Heart left ventricle (tissue), 16 donors: ENCODE measurements around the gene MON2. TPM values are rescaled to one million over a fixed set of nuclear protein-coding genes. Genes with fewer than 3 reads are reported as not detected.

ENCODE experiments used
- ATAC-seq, 4 donors: fragments of 200-7000 bp; cut with Tn5 transposase; one replicate each; pipeline ENCODE4 v1.9.1; 2020 to 2022; ENCODE audit warnings: moderate library complexity in 4 of 4, mild to moderate bottlenecking in 3 of 4, moderate number of reproducible peaks in 1 of 4
- DNase-seq, 5 donors: peaks; one replicate each; pipeline ENCODE4 v3.0.0-alpha.2; 2020
- H3K27ac ChIP-seq, 12 donors: fragments of 200-600 bp; sonication (generic) in 4 of 12; one replicate each; pipeline versions ENCODE4 v1.5.0 to v1.8.0; 2016 to 2022; ENCODE audit warnings: mild to moderate bottlenecking in 2 of 12
- H3K27me3 ChIP-seq, 9 donors: fragments of 200-600 bp; sonication (generic) in 2 of 9; one replicate each; pipeline versions ENCODE4 v1.5.1 to v1.8.0; 2016 to 2022; ENCODE audit warnings: mild to moderate bottlenecking in 3 of 9
- H3K36me3 ChIP-seq, 9 donors: fragments of 200-600 bp; sonication (generic) in 2 of 9; one replicate each; pipeline versions ENCODE4 v1.5.0 to v1.8.0; 2018 to 2022; ENCODE audit warnings: mild to moderate bottlenecking in 2 of 9
- H3K4me1 ChIP-seq, 12 donors: fragments of 200-600 bp; sonication (generic) in 4 of 12; one replicate each; pipeline versions ENCODE4 v1.5.0 to v1.8.0; 2016 to 2022; ENCODE audit warnings: mild to moderate bottlenecking in 3 of 12
- H3K4me3 ChIP-seq, 12 donors: fragments of 200-600 bp; sonication (generic) in 4 of 12; one replicate each; pipeline versions ENCODE4 v1.5.0 to v1.8.0; 2017 to 2022; ENCODE audit warnings: mild to moderate bottlenecking in 9 of 12, moderate library complexity in 4 of 12
- H3K9me3 ChIP-seq, 12 donors: fragments of 200-600 bp; sonication (generic) in 4 of 12; one replicate each; pipeline versions ENCODE4 v1.5.0 to v1.8.0; 2016 to 2022; ENCODE audit warnings: mild to moderate bottlenecking in 1 of 12
- CTCF ChIP-seq, 12 donors: fragments of 200-600 bp; sonication (generic) in 4 of 12; IDR thresholded peaks; one replicate each; pipeline versions ENCODE4 v1.5.0 to v1.8.0; 2018 to 2022; ENCODE audit warnings: antibody characterized with exemption in 12 of 12, mild to moderate bottlenecking in 5 of 12
- POLR2A ChIP-seq, 2 donors: fragments of 450-650 bp; IDR thresholded peaks; one replicate each; pipeline ENCODE4 v1.6.1; 2017; ENCODE audit warnings: antibody characterized with exemption in 2 of 2, mild to moderate bottlenecking in 2 of 2, moderate library complexity in 2 of 2
- WGBS, 4 donors: extraction: QIAGEN DNeasy Blood & Tissue Kit in 2 of 4; methylation state at CpG; one replicate each; pipeline versions ENCODE4 v1.1.5 to v1.1.7; 2013 to 2018; 5-methylcytosine and 5-hydroxymethylcytosine counted together
- intact Hi-C, 10 donors: fragments of 100-400 bp; cut with DNase I; formaldehyde crosslinking; loops; one replicate each; pipeline versions ENCODE4 v1.11.1 to v1.14.2; 2022
- polyA plus RNA-seq, 2 donors: library from polyadenylated mRNA; stranded (reverse); fragments of 200-250 nt; gene quantifications; one replicate each; pipeline ENCODE4 v1.2.3, GENCODE V29; 2013
- total RNA-seq, 9 donors: library from RNA; depleted of rRNA in 2 of 9; stranded (reverse); fragments of >200 nt in 2 of 9; fragmentation: NEBNext Ultra II Directional in 3 of 9; extraction: Animal tissue kit (Norgen Biotek cat#: 25700) in 3 of 9; gene quantifications; one replicate each; pipeline versions ENCODE4 v1.1.0 to v1.2.4, GENCODE V29; 2016 to 2023
- donor health status: ischemic (EF 13 %, LVEDD 7.1; RV severe dilation, severe dysfunction).
- donor health status: healthy with polysubstance abuse.
- donor health status: DM: no; HTN: yes; CAD: no.
- donor health status: DM: no; HTN: no; CAD: no.
- donor health status: ischemic (EF 25% LVEDD 6.9; RV normal size, moderate dysfunction).
- donor health status: ischemic (EF 25% LVEDD 5.7; RV mildly dilated, moderate dysfunction).
- donor health status: healthy.
- donor health status: DM: yes; HTN: yes; CAD: no.
- donor health status: ischemic (EF 35%, LVEDD 5.7; RV mildly dilated, moderate dysfunction).
- donor health status: nonischemic (EF 11% LVEDD 7.7; RV severe dilation, severe dysfunction).
- donor health status: DM: yes; HTN: yes; CAD: no.
- donor health status: PGD.
- donor health status: ischemic (EF 29% LVEDD 5.4; RV normal size, mild dysfunction).
- donor health status: nonischemic (EF 23%, LVEDD 6.1; RV moderate dilation, normal function).

Gene MON2
- total and polyA plus RNA-seq, 11 donors: 8.7 to 30.6 (median 17.0) TPM

DNA sequence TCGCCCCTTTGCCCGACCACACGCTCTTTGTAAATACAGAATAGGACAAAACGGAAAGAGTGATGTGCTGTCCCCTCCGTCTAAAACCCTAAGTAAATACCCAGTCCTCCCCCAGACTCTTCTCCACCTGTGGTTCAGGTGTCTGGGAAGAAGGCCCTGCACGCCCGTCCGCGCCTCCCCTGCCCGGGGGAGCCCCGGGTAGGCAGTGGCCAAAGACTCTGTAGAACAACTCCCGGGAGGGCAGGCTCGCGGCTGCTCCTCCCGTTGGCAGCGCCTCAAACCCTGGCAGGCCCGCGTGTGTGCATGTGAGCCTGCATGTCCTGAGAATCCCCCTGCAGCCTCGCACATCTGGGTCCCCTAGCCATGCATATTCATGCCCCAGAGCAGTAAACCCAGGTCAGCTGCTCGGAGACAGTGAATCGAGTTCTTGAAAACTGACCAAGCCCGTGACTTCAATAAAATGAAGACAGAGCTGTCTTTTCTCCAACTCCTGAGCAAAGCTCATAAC is 165.8 kb downstream of the MON2 start:
- WGBS, 4 donors: 5 to 9% (median 7%) methylated on average over 13 to 22 of the region's 22 CpGs
- DNase-seq (peak; percentile 41 to 84 (median 49)), ATAC-seq (peak in 3 of 4 donors; percentile 66 to 74 (median 70))
- Histone ChIP-seq H3K27me3 (peaks cover 0 to 22% (median 0%) of the 10 kb centered on the region in 9 donors), H3K9me3 (no peaks in the 10 kb centered on the region), H3K4me1 (peaks cover 0 to 23% (median 7%) of the 10 kb centered on the region in 12 donors), H3K27ac (peak overlapping the region in 11 of 12 donors; percentile 47 to 80 (median 72)), H3K4me3 (peak overlapping the region; percentile 48 to 73 (median 62)), H3K36me3 (no peaks in the 10 kb centered on the region)
- TF ChIP-seq POLR2A (IDR thresholded peaks at IDR 0.05) (no peak), CTCF (IDR thresholded peaks at IDR 0.05) (no peak)
- intact Hi-C loops: loop anchor here in 4 of 10 donors (1.0 to 10.0 kb wide), 4 partner anchors 90 to 162 kb away; no protein-coding TSS in a partner anchor

GRCh38 chr12:62635649-62636048 is 169.0 kb downstream of the MON2 start:
- WGBS, 4 donors: 66 to 92% (median 88%) methylated on average over 1 of the region's 1 CpG

GRCh38 chr12:62637679-62638078 is 171.1 kb downstream of the MON2 start:
- TF ChIP-seq POLR2A (IDR thresholded peaks at IDR 0.05): no peak
- no peak for TF ChIP-seq CTCF (IDR thresholded peaks at IDR 0.05)
- DNase-seq (no peak), ATAC-seq (no peak)
- no peak overlapping the region for H3K27ac ChIP-seq
- WGBS, 4 donors: 55 to 67% (median 63%) methylated on average over 2 to 5 of the region's 5 CpGs
- peaks cover 0 to 5% (median 0%) of the 10 kb centered on the region in 9 donors for H3K27me3 ChIP-seq
- no peak overlapping the region for H3K4me3 ChIP-seq
- intact Hi-C loops: loop anchor here in 1 of 10 donors (10.0 kb wide), 1 partner anchor 157 kb away; no protein-coding TSS in a partner anchor
- no peaks in the 10 kb centered on the region for H3K36me3 ChIP-seq
- peaks cover 0 to 3% (median 0%) of the 10 kb centered on the region in 12 donors for H3K9me3 ChIP-seq
- peaks cover 0 to 19% (median 2%) of the 10 kb centered on the region in 12 donors for H3K4me1 ChIP-seq

More at GRCh38 chr12:62635649-62636048, 169.0 kb downstream of the MON2 start:
- intact Hi-C loops: loop anchor here in 1 of 10 donors (10.0 kb wide), 1 partner anchor 159 kb away; no protein-coding TSS in a partner anchor
- ATAC-seq (no peak), DNase-seq (no peak)
- Histone ChIP-seq H3K27me3 (peaks cover 0 to 19% (median 0%) of the 10 kb centered on the region in 9 donors), H3K9me3 (peaks cover 0 to 3% (median 0%) of the 10 kb centered on the region in 12 donors), H3K36me3 (no peaks in the 10 kb centered on the region), H3K4me3 (no peak overlapping the region), H3K27ac (no peak overlapping the region), H3K4me1 (peaks cover 0 to 24% (median 7%) of the 10 kb centered on the region in 12 donors)
- TF ChIP-seq CTCF (IDR thresholded peaks at IDR 0.05) (no peak), POLR2A (IDR thresholded peaks at IDR 0.05) (no peak)

- TF ChIP-seq CTCF (IDR thresholded peaks at IDR 0.05) (no peak), POLR2A (IDR thresholded peaks at IDR 0.05) (no peak)
- peaks cover 0 to 15% (median 0%) of the 10 kb centered on the region in 12 donors for H3K4me1 ChIP-seq
- ATAC-seq (no peak), DNase-seq (no peak)
- no peak overlapping the region for H3K27ac ChIP-seq
- H3K4me3 ChIP-seq: no peak overlapping the region
- no peaks in the 10 kb centered on the region for H3K36me3 ChIP-seq
- no peaks in the 10 kb centered on the region for H3K27me3 ChIP-seq
- H3K9me3 ChIP-seq: peaks cover 0 to 3% (median 0%) of the 10 kb centered on the region in 12 donors
- 64 to 75% (median 70%) methylated on average over 4 of the region's 4 CpGs for WGBS, 4 donors
- intact Hi-C loops: no loop called here
These were observed 174.4 kb downstream of the MON2 start for GRCh38 chr12:62640910-62641448.
